Choroid plexus epithelial cell (primary cell): ENCODE results near the gene B3GNT9.

ENCODE experiments used
- DNase-seq: peaks from one replicate; pipeline ENCODE4 v3.0.0-alpha.2; 2010; ENCODE audit warnings: low read depth
- H3K4me3 ChIP-seq: 2 replicates; pipeline ENCODE4 v1.5.1; 2011; ENCODE audit warnings: low read depth, mild to moderate bottlenecking, control low read depth, low read length, moderate library complexity
- CTCF ChIP-seq: conservative IDR thresholded peaks from 2 replicates; pipeline ENCODE4 v1.5.1; 2011; ENCODE audit warnings: low read depth, mild to moderate bottlenecking, control low read depth, inconsistent platforms, low read length, moderate library complexity

Gene B3GNT9

GRCh38 chr16:67181346-67181745 is 30.5 kb upstream of the B3GNT9 start:
- TF ChIP-seq CTCF, result no peak
- H3K4me3 ChIP-seq, result no peak overlapping the region
- peak; percentile 80 for DNase-seq

DNA sequence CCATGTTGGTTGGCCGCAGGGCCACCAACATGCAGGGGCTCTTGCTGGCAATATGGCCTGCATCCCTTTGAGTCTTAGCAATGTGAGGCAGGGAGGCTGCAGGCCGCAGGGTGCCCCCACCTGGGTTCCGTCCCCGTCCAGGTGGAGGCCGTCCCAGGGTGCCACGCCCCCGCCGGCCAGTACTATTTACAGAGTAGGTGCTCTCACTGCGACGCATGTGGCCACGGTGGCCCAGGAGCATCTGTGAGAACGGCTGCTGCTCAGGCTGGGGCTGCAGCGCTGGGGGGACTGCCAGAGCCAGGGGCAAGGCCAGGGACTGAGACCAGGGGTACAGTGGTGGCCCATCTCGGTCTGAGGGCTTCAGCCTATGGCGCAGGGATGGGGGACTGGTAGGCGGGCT is 29.4 kb upstream of the B3GNT9 start:
- no peak for DNase-seq
- H3K4me3 ChIP-seq, result no peak overlapping the region
- TF ChIP-seq CTCF, result no peak

DNA sequence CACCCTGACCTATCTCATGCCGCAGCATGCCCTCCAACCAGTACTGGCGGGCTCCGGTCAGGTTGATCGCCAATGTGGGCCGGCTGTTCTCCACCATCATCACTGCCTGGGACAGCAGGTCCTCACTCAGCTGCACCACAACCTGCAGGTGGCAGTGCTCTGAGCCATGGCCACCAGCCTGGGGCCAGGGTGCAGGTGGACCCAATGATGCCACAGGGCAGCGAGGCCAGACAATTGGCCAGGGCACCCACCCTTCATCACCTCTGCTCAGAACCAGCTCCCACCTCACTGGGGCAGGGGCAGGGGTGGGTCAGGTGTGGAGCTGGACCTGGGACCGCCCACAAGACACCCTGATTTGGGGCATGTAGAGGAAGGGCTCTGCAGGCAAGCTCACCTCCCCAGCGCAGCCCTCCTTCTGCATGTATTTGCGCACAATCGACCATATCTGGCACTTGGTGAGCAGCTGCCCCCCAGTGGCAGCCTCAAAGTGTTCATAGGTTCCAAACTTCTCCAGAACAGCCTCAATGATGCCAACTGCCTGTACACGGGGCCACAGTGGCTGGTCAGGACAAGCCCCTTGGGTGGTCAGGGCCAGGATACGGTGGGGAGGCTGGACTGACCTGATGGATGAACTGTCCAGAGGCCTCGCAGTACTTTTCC is 28.8 kb upstream of the B3GNT9 start:
- no peak for DNase-seq
- peak; percentile 37 for TF ChIP-seq CTCF
- H3K4me3 ChIP-seq, result no peak overlapping the region

- peak overlapping the region; percentile 53 for H3K4me3 ChIP-seq
- DNase-seq, result peak; percentile 73
- TF ChIP-seq CTCF, result no peak
These were observed 27.2 kb upstream of the B3GNT9 start for GRCh38 chr16:67177743-67178699.

DNA sequence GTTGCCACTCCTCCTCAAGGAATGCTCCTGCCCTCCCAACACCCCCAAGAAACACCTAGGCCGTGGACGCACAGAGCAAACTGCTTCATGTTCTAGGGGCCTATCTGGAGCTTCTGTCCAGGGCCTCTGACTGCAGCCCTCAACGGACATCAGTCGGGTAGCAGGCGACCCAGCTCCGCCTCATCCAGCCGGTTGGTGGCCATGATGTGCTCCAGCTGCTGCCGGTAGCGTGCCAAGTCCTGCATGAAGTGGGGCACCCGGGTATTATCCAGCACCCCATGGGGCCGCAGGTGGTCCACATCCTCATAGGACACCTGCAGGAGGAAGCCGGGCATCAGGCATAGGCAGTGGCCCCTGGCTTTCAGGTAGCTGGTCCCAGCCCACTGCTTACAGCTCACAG is 25.9 kb upstream of the B3GNT9 start:
- no peak for TF ChIP-seq CTCF
- H3K4me3 ChIP-seq, result no peak overlapping the region

DNA sequence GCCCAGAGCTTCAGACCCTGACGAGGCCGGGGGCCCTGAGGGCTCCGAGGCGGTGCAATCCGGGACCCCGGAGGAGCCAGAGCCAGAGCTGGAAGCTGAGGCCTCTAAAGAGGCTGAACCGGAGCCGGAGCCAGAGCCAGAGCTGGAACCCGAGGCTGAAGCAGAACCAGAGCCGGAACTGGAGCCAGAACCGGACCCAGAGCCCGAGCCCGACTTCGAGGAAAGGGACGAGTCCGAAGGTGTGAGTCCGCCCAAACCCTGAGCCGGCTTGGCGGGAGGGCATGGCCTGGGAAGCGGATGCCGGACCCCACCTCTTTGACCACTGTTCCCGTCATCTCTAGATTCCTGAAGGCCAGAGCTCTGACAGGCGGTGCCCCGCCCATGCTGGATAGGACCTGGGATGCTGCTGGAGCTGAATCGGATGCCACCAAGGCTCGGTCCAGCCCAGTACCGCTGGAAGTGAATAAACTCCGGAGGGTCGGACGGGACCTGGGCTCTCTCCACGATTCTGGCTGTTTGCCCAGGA is 24.0 kb upstream of the B3GNT9 start:
- no peak for DNase-seq
- no peak for TF ChIP-seq CTCF

More for the DNA sequence above, 25.9 kb upstream of the B3GNT9 start:
- no peak for DNase-seq

More for the DNA sequence above, 24.0 kb upstream of the B3GNT9 start:
- peak overlapping the region; percentile 58 for H3K4me3 ChIP-seq
